Femur (tissue), 1 donor: ENCODE results near the gene BUB3.

Experiments used
- DNase-seq: peaks from one replicate; pipeline ENCODE4 v3.0.0-alpha.2; 2017

The BUB3 gene

DNA sequence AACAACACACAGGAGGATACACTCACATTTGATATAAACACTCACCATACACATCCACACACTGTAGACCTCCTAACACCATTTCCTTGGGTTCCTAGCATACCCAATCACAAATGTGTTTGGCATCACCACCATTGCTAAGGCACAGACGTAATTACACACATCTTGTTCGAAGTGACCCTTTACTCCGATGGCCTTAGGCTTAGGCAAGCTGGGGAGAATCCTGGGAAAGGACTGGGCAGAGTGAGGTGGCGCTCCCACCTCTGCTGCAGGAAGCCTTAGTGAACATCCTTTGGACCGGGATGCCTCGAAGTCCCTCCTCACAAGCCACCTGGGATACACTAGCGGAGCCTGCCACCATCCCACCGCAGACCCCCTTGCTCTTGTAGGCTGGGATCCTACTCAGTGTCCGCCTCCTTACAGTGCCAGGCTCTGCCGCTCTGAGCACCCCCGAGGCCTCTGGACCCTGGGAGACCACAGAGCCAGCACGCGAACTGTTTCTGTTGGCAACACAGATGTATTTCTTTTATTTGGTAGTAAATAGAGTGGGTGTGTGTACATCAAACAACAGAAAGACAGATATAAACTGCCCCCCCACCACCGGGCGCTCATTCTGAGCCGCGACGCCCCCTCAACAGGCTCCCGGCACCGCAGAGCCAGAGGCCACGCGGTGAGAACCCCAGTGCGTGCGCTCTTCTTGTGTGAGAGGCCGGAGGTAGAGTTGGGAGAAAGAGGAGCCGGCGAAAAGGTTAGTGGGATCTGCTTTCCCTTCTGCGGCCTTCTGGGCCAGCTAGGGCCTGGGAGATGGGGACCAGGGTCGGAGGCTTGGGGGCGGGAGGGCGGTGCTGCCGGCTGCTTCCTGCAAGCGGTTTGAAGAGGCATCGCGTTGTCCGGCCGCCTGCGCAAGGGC is 12.2 kb upstream of the BUB3 start:
- no peak for DNase-seq

DNA sequence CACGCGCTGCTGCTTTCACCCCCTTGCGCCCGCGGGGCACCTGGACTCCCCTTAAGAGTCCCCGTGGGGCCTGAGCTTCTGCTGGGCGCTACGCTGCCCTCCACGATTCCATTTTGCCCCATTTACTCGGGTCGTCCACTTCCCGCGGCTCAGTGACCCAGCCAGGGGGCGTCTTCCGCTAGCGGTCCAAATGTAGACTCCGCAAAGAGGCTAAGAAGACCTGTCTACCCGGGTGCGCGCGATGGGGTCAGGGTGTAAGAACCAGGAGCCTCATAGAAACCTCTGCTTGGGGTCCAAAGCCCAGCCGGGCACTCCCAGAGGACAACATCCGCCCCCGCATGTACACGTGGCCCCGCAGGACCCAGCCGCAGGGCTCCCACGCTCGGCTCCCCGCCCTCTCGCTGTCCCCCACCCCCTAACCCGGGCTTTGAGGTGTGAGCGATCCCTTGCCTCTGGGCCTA is 11.5 kb upstream of the BUB3 start:
- DNase-seq = no peak

DNA sequence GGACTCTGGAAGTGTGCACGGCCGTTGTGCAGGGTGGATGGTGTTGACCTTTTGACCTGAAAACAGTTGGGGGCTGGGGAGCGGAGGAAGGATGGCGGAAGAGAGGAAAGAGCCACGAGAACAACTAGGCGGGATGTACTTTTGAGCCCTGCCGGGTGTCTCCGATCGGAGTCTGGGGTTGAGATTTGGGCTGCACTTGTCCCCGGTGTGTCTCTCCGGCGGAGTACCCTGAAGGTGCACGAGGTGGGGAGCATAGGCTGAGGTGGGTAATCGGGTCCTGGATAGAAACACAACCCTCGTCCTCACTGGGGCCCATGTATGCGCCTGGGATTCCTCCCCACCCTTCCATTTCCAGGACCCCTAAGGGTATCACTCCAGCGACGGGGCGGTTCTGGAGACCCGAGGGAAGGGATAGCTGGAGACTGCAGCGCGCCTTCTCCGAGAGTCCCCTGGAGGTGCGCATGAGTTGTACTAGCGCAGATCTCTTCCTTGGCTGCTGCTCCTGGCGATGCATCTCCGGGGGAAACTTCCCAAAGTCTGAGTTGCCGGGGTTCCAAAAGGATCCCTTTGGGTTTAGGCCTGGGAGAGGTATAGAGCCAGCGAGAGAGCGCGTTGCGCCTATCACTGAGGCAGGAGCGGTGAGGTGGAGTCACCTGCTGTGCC is 10.9 kb upstream of the BUB3 start:
- DNase-seq = no peak

DNA sequence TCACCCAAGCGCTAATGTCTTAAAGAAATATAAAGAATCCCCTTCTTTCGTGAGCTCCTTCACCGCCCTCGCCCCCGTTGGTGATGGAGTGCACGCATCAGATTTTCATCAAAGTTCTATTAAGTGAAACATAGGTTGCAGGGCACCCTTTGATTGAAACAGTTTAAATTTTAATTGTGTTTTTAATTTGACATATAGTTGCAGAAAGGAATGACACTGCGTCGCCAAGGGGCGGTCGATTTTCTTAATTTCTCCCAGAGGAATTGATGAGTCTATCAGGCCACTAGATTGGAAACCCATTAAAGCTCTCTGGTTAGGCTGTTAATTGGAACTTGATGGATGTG is 10.4 kb upstream of the BUB3 start:
- no peak for DNase-seq

DNA sequence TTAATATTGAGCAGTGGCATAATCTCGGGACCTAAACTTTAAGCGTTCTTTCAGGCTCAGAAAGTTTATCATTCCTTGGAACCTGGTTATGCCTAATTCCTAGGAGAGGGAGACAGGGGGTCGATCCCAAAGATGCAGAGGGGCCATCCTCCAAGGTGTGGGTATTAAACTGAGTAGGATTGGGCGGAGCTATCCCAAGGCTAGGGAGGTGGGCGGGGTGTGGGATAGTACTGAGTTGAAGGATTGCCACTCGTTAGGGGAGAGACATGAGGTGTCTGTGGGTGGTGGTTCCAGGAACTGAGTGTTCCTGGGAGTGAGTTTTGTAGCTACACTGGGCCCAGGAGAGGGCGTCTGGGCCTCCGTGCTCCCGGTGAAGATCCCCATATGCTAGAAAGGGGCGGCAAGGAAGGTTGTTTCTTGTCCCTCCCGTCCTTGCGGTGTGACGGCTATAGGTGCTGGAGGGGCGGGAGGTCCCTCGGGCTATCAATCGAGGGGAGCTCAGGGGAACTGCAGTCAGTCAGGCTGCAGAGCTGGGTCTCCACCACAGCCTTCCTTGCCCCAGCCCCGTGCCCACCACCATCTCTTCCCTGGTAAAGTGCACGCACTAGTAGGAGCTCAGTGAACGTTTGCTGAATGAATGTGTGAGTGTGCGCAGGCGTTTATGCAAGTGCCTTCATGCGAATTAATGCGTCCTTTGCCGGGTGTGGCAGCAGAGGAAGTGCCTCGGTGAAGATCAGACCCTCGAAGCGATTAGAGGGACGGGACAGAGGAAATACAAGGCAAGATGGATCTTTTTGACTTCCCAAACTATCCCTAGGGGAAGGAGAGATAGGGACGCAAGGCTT is 9.3 kb upstream of the BUB3 start:
- no peak for DNase-seq

DNA sequence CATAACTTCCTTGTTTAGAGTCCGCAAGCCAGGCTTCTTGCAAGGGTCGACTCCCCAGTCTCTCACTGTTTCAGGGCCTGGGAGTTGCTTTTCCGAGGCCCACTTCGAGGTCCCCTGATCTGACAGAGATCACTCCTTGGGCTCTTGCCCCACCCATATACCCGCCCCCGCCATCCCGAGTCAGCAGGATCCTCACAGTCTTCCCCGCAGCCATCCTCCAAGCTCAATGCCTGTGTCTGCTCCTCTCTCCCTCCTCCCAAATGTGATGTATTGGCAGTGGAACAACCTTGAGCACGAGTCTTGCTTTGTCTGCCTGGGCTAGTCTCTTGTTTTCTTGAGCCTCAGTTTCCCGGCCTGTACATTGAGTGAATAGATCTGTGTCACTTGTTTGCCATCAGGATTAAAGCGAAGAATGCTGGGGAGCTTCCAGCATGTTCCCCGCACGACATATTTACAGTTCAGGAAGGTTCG is 8.6 kb upstream of the BUB3 start:
- no peak for DNase-seq

DNA sequence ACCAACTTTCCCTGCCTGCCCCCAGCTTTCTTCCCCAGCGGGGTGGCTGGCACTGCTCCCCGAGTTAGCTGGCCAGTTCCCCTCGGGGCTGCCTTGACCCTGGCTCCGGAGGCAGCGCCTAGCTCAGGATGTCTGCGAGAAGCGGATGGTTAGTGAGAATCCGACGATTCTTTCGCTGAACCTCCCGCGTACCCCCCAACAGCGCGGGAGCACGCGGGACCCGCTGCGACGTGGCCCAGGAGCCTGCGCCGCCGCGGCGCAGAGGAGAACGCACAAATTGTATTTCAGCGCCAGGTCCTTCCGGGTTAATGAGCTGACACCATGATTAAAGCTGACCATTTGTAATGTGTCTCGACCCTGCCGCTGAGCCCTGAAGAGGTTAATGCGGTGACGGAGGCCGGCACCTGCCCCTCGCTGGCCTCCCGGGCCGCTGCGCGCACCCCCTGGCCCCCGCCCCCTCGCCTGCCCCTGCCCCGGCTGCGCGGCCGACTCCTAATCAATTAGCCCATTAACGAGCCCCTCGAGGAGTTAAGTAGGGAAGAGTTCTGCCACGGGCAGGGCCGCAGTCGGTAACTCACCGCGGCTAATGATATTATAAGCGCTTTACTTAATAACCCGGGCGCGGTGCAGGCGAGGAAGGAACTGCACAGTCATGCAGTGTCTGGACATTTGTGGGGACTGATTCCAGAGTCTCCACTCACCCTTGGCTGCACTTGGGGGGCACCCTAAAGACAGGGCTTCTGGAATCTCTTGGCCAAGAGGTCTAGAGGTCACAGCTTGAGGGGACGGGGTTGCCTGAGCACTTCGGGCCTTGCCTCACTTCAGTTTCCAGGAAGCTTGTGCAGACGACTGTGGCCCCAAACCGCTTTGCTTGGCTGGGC is 7.9 kb upstream of the BUB3 start:
- no peak for DNase-seq

DNA sequence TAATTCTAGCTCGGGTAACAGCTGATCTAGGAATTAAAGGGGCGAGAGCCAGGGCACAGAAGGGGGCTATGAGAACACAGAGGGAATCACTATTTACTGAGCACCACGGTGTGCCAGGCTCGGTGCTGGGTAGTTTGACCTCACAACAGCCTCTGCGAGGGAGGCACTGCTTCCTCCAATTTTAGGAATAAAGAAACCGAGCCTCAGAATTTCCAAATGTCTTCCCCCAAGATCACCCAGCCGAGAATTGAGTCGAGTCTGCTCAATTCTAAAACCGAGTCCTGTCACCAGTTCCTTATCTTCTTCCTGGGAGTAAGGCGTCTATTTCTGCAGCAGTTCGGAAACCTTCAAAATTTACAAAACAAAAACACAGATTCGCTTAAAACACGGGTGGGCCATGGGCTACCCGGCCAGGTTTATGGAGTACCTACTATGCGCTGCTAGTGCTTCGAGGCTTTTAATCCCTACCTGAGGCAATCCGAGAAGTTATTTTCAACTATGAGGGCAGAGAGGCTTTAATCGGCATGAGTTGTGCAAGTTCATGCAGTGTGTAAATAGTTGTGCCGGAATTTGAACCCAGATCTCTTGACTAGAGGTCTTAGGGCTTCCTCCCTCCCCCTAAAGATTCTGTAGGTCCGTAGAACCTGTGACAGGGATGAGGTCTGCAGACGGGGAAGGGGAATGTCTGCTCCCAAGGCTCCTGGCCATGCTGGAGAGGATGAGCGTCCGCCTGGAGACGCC is 7.1 kb upstream of the BUB3 start:
- DNase-seq = no peak

DNA sequence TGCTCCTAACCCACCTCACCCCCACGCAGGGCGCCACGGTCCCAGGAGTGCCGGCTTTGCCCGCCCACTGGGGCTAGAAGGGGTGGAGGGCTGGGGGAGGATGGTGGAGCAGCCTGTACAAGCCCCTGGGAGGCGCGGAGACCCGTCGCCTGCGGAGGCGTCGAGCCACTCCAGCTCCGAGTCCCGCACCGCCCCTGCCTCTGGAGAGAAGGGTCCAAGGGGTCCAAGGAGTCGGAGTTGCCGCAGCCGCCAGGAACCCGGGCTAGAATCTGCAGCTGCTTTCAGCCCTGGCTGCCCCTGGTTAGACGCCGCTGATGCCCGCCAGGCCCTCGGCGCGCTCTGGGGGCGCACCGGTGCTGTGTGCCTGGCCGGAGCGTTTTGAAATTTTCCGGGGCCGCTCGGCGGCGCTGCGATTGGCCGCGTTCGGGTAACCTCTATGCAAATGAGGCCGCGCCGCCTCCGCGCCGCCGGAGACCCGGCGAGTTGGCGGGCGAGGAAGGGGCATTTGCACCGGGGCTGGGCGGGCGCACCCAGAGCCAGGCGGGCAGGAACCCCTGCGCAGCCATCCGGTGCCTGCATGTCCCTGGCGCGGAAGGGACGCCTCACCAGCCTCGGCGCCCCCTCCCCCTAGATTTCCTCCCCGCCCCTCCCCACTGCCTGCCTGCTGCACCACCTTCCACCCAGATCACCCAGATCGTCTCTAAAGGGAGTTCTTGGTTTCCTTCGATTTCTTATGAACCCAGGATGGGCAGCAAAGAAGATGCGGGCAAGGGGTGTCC is 6.4 kb upstream of the BUB3 start, which contains the start of gene HMX2:
HMX2 (plus strand) TSS at position 502 of the 779 bp plus-strand sequence; CDS start at position 745, 243 bp downstream.
- DNase-seq = no peak

DNA sequence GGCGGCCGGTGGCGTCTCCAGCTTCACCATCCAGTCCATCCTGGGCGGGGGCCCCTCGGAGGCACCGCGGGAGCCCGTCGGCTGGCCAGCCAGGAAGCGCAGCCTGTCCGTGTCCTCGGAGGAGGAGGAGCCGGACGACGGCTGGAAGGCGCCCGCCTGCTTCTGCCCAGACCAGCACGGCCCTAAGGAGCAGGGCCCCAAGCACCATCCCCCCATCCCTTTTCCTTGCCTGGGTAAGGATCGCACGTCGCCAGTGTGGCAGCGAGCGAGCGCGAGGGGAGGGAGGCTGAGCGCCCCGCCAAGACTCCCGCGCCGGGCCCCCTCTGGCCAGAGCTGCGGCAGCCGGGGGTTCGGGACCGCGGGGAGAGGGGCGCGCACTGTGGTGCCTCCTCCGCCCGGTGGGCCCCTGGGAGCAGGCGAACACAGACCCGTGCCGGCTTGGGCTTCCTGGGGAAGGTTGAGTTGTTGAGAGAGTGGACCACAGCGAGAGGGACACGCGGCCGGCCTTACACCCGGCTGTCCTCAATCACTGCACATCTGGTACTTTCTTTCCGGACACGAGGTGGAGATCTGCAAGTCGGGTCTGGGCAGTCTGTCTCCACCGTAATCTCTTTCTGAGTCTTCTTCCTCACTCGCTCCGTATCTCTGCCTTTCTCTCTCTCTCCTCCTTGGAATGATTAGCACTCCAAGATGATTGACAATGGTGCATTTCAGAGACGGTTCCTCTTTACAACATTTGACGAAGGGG is 5.6 kb upstream of the BUB3 start:
- DNase-seq = no peak

DNA sequence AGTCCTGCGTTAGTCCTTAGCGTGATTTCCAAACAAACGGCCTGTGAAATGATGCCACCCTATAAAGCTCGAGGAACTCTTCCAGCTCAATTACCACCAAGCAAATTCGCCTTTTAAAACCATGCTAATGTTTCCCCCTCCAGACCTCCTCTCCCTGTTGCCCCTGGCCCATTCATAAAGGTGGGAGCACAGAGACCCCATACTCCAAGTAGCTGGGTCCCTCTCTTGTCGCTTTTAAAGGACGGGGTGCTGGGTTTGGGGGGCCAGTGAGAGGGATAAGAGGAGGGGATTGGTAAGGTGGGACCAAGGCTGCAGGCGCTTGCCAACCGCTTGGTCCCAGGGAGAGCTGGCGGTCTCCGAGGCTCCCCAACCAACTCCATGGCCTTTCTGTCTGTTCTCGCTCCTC is 5.0 kb upstream of the BUB3 start:
- DNase-seq = no peak

DNA sequence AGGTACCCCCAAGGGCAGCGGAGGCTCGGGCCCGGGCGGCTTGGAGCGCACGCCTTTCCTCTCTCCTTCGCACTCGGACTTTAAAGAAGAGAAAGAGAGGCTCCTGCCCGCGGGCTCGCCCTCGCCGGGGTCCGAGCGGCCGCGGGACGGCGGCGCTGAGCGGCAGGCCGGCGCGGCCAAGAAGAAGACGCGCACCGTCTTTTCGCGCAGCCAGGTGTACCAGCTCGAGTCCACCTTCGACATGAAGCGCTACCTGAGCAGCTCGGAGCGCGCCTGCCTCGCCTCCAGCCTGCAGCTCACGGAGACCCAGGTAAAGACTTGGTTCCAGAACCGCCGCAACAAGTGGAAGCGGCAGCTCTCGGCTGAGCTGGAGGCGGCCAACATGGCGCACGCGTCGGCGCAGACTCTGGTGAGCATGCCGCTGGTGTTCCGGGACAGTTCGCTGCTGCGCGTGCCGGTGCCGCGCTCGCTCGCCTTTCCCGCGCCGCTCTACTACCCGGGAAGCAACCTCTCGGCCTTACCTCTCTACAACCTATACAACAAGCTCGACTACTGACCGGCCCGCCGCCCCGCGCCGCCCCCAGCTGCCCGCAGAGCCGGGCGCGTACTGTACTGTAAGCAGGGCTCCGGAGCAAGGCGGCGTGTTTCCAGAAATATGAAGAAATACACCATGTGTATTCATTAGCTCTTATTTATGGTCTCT is 4.5 kb upstream of the BUB3 start:
- no peak for DNase-seq

DNA sequence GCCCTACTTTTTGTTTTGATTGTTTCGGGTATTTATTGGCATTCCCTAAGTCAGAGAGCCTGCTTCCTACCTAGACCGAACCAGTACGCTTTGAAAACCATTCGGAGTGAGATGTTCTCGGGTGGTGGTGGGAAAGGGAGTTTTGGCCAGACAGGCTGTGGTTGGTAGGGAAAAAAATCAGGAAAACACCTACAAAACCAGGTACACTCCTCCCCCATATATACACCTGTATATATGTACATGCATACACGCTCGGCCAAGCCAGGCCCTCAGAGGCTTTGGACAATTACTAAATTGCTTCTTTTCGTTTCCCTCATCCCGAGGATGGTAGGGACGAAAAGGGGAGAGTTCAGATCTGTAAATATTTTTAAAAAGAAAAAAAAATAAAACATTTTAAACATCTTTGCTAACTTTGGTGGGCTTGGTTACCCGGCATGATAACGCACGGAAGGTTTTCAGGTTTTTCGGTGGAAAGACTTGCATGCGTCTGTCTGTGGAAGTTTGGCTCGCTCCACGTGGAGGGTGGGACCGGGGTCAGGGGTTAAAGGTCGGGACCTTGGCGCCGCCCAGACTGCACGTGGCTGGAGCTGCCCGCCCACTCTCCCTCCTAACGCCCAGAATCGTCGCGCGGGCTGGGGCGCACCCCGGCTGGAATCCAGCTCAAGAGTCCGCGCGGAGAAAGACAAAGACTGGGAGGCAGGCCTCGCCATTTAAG is 3.8 kb upstream of the BUB3 start:
- DNase-seq = no peak

DNA sequence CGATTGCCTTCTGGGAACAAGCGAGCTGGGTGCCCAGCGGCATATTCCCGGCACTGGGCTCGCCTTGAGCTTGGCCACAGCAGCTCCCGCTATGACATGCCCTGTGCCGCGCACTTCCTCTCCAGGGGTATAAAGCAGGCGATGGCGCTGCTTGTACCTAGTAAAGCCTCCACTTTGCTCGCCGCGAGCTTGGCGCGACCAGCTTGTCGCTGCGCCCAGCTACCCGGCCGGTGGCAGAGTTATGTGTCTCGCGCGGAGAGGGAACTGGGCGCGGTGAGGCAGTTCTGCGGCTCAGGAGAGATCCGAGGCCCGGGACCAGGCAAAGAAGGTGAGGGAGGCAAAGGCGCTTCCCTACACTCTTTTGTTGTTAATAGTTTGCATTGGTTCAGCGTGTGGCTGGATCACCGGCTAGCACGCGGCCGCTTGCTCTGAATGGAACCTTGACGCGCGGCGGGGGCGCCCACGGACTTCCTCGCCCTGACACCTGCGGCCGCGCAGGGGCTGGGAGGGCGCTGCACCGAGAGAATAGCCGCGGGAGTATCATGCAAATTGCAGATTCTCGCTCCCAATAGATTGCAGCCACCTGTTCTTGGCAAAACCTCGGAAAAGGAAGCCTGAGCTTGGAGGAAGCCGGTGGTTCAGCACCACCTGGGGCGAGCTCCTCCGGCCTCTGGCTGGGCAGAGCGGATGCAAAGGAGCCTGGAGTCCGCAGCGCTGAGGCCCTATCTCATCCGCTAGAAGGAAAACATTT is 3.0 kb upstream of the BUB3 start:
- no peak for DNase-seq

DNA sequence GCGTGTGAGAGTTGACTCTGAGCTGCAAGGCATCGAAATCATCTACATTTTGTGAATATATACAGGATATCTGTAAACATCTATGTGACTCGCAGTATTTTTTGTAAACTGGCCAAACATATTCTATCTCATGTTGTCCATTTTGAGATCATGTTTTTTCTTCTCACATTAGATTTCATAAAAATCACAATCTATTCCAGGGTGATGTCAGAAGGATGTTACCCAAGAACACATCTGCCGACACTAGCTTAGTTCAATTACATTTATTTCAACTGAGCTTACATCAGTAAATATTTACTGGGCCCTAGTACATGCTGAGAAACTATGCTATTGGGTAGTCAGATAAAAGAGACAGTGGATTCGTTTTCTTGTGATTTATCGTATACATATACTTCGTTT is 2.5 kb upstream of the BUB3 start:
- DNase-seq = no peak

DNA sequence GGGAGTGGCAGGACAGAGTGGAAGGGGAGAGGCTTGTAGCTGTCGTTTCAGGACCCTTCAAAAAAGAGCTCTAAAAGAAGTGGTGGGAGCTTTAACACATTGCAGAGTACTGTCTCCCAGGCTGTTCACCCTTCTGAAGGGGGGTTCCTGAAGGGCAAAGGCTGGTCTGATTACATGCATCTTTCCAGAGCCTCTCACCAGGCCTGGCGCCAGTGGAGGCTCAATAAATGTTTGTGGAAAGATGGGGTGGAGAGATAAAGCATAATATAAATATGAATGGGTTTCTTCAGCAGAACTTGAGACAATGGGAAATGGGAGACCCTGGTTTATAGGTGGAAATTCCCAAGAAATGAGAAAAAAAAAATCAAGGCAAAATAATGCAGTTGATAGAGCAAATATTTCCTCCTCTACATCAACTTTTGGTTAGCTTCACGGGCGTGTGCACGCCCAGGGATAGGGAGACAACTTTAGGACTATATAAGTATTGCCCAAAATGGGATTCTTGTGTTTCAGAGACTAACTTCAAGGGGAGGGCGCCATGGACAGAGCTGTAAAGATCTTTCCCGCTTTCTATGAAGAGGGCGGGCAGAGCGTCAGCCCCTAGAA is 613 bp upstream of the BUB3 start:
- no peak for DNase-seq
